H1 (cell line): ENCODE results near the gene ASXL2. TPM values are rescaled to one million over a fixed set of nuclear protein-coding genes. Genes with fewer than 3 reads are reported as not detected.

Experiments used
- CTBP2 ChIP-seq: IDR thresholded peaks from 2 replicates; pipeline ENCODE4 v1.7.0; 2011; ENCODE audit warnings: borderline replicate concordance, mild to moderate bottlenecking, moderate library complexity, mixed read lengths, low read length; ENCODE audit not compliant: insufficient read depth, insufficient read length
- HDAC2 ChIP-seq, 2 experiments: fragments of 300-600 bp in 1 of 2; sonication (generic) in 1 of 2; IDR thresholded peaks; 2 replicates each; pipeline ENCODE4 v1.6.1; 2011 to 2012; ENCODE audit warnings: low read depth in 2 of 2, low read length in 2 of 2, mild to moderate bottlenecking in 2 of 2, moderate library complexity in 2 of 2, borderline replicate concordance in 1 of 2, inconsistent platforms in 1 of 2
- RBBP5 ChIP-seq: IDR thresholded peaks from 2 replicates; pipeline ENCODE4 v1.7.1; 2012; ENCODE audit warnings: low read depth, mild to moderate bottlenecking, inconsistent platforms, low read length, moderate library complexity, borderline replicate concordance
- polyA plus RNA-seq, 7 experiments: library from polyadenylated mRNA; depleted of rRNA in 3 of 7; stranded (reverse) in 5 of 7; unstranded in 2 of 7; fragments of >200 nt in 5 of 7; fragments of 200-250 nt in 2 of 7; gene quantifications; 1 replicate in 5 of 7; 2 replicates in 1 of 7; 4 replicates in 1 of 7; pipeline versions ENCODE4 v1.2.1 to v1.2.3, GENCODE V29; 2011 to 2013; ENCODE audit warnings: missing spikeins in 2 of 7, mixed read lengths in 2 of 7
- total RNA-seq: library from RNA; stranded (reverse); fragmentation: NEBNext Ultra II Directional; extraction: Animal tissue kit (Norgen Biotek cat#: 25700); gene quantifications from 2 replicates; pipeline ENCODE4 v1.2.1, GENCODE V29; 2021
- TF ChIP-seq, protein P1 (sequence below): fragments of 300-600 bp; sonication (generic); IDR thresholded peaks from 2 replicates; pipeline ENCODE4 v1.7.1; 2012; ENCODE audit warnings: low read length, moderate library complexity, mild to moderate bottlenecking, inconsistent platforms; ENCODE audit not compliant: insufficient replicate concordance

ASXL2 gene
- total and polyA plus RNA-seq, 2 of the 8 experiments (the other 6 are each of a cell fraction or from before 2014, with no cell fraction given), result 7.2 to 41.3 TPM

DNA sequence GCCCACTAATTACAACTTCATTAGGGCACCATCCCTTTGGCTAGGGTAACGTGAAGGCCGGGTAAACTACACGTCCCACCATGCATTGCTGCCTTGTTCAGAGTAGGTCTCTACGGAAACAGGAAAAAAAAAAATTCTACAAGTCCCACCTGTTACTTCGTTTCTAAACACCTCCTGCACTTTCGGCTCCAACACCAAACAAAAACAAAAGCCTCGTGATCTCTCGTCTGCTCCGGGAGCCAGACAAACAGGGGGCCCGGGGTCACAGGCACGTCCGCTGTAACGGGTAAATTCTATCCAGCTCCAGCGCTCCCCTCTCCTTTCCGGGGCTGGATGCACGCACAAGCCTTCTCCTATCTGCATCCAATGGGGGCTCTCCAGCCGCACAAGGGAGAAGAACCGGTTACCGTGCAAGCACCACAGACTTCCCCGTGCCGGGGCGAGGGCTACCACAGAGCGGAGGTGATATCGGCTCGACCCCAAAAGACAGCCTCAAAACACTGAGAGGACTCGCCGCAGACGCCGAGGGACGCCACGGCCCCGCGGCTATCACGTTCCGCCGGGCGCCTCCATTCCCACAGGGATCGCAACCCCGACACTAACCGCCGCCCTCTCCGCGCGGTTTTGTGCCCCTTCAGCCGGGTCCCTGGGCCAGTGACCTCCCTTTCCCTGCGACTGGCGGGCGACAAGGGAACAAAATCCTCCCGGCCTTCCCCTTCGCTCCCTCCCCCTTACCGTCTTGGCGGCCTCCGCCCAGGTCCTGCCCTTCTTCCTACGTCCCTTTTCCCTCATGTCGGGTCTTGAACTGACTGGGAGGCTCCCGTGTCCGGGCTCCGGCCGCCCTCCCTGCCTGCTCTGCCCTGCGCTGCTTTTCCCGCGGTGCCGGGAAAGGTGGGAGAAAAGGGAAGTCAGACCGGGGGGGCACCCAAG, 591 bp downstream of the ASXL2 start (continued):
- TF ChIP-seq, protein P1, sequence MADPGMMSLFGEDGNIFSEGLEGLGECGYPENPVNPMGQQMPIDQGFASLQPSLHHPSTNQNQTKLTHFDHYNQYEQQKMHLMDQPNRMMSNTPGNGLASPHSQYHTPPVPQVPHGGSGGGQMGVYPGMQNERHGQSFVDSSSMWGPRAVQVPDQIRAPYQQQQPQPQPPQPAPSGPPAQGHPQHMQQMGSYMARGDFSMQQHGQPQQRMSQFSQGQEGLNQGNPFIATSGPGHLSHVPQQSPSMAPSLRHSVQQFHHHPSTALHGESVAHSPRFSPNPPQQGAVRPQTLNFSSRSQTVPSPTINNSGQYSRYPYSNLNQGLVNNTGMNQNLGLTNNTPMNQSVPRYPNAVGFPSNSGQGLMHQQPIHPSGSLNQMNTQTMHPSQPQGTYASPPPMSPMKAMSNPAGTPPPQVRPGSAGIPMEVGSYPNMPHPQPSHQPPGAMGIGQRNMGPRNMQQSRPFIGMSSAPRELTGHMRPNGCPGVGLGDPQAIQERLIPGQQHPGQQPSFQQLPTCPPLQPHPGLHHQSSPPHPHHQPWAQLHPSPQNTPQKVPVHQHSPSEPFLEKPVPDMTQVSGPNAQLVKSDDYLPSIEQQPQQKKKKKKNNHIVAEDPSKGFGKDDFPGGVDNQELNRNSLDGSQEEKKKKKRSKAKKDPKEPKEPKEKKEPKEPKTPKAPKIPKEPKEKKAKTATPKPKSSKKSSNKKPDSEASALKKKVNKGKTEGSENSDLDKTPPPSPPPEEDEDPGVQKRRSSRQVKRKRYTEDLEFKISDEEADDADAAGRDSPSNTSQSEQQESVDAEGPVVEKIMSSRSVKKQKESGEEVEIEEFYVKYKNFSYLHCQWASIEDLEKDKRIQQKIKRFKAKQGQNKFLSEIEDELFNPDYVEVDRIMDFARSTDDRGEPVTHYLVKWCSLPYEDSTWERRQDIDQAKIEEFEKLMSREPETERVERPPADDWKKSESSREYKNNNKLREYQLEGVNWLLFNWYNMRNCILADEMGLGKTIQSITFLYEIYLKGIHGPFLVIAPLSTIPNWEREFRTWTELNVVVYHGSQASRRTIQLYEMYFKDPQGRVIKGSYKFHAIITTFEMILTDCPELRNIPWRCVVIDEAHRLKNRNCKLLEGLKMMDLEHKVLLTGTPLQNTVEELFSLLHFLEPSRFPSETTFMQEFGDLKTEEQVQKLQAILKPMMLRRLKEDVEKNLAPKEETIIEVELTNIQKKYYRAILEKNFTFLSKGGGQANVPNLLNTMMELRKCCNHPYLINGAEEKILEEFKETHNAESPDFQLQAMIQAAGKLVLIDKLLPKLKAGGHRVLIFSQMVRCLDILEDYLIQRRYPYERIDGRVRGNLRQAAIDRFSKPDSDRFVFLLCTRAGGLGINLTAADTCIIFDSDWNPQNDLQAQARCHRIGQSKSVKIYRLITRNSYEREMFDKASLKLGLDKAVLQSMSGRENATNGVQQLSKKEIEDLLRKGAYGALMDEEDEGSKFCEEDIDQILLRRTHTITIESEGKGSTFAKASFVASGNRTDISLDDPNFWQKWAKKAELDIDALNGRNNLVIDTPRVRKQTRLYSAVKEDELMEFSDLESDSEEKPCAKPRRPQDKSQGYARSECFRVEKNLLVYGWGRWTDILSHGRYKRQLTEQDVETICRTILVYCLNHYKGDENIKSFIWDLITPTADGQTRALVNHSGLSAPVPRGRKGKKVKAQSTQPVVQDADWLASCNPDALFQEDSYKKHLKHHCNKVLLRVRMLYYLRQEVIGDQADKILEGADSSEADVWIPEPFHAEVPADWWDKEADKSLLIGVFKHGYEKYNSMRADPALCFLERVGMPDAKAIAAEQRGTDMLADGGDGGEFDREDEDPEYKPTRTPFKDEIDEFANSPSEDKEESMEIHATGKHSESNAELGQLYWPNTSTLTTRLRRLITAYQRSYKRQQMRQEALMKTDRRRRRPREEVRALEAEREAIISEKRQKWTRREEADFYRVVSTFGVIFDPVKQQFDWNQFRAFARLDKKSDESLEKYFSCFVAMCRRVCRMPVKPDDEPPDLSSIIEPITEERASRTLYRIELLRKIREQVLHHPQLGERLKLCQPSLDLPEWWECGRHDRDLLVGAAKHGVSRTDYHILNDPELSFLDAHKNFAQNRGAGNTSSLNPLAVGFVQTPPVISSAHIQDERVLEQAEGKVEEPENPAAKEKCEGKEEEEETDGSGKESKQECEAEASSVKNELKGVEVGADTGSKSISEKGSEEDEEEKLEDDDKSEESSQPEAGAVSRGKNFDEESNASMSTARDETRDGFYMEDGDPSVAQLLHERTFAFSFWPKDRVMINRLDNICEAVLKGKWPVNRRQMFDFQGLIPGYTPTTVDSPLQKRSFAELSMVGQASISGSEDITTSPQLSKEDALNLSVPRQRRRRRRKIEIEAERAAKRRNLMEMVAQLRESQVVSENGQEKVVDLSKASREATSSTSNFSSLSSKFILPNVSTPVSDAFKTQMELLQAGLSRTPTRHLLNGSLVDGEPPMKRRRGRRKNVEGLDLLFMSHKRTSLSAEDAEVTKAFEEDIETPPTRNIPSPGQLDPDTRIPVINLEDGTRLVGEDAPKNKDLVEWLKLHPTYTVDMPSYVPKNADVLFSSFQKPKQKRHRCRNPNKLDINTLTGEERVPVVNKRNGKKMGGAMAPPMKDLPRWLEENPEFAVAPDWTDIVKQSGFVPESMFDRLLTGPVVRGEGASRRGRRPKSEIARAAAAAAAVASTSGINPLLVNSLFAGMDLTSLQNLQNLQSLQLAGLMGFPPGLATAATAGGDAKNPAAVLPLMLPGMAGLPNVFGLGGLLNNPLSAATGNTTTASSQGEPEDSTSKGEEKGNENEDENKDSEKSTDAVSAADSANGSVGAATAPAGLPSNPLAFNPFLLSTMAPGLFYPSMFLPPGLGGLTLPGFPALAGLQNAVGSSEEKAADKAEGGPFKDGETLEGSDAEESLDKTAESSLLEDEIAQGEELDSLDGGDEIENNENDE, result no peak
- TF ChIP-seq RBBP5 (0 out of 2 replicates have a peak, but pooled peaks have one; percentile 83), HDAC2 (IDR thresholded peaks at IDR 0.05; ENCODE audit: borderline replicate concordance in 1 of 2, low read depth in 2 of 2, low read length in 2 of 2) (no peak; a peak in 2 of 4 replicates), CTBP2 (no peak)
